Smooth muscle cell (in vitro differentiated cells): ENCODE measurements around the gene SLC41A1. TPM values are rescaled to one million over a fixed set of nuclear protein-coding genes. Genes with fewer than 3 reads are reported as not detected.

Source experiments
- DNase-seq: peaks from one replicate; lab custom pipeline; 2025; ENCODE audit not compliant: unreplicated experiment; lab: John Stamatoyannopoulos, UW
- H2AFZ ChIP-seq: fragments of 200-600 bp; sonication (generic); 2 replicates; pipeline ENCODE4 v1.6.0; 2016; ENCODE audit warnings: antibody characterized with exemption, low read depth, mild to moderate bottlenecking
- H3F3A ChIP-seq: fragments of 200-600 bp; sonication (generic); 2 replicates; pipeline ENCODE4 v1.6.0; 2017; ENCODE audit warnings: antibody characterized with exemption, low read depth
- H3K27ac ChIP-seq: fragments of 200-600 bp; sonication (generic); 2 replicates; pipeline ENCODE4 v1.5.1; 2016; ENCODE audit warnings: low read depth, mild to moderate bottlenecking
- H3K27me3 ChIP-seq: fragments of 200-600 bp; sonication (generic); 2 replicates; pipeline ENCODE4 v1.6.1; 2016; ENCODE audit warnings: low read depth, mild to moderate bottlenecking
- H3K36me3 ChIP-seq: fragments of 200-600 bp; sonication (generic); 2 replicates; pipeline ENCODE4 v1.5.1; 2016; ENCODE audit warnings: low read depth
- H3K4me1 ChIP-seq: fragments of 200-600 bp; sonication (generic); 2 replicates; pipeline ENCODE4 v1.5.1; 2016; ENCODE audit warnings: low read depth
- H3K4me2 ChIP-seq: fragments of 200-600 bp; sonication (generic); 2 replicates; pipeline ENCODE4 v1.6.0; 2016; ENCODE audit warnings: mild to moderate bottlenecking
- H3K4me3 ChIP-seq: fragments of 200-600 bp; sonication (generic); 2 replicates; pipeline ENCODE4 v1.5.1; 2016; ENCODE audit warnings: mild to moderate bottlenecking
- H3K79me2 ChIP-seq: fragments of 200-600 bp; sonication (generic); 2 replicates; pipeline ENCODE4 v1.6.0; 2016; ENCODE audit warnings: low read depth, mild to moderate bottlenecking
- H3K9ac ChIP-seq: fragments of 200-600 bp; sonication (generic); 2 replicates; pipeline ENCODE4 v1.6.0; 2016; ENCODE audit warnings: low read depth
- H3K9me3 ChIP-seq: fragments of 200-600 bp; sonication (generic); replicated peaks from 2 replicates; pipeline ENCODE4 v1.5.1; 2016; ENCODE audit warnings: low read depth
- H4K20me1 ChIP-seq: fragments of 200-600 bp; sonication (generic); 2 replicates; pipeline ENCODE4 v1.6.0; 2016; ENCODE audit warnings: low read depth
- CTCF ChIP-seq: fragments of 200-600 bp; sonication (generic); IDR thresholded peaks from 2 replicates; pipeline ENCODE4 v1.5.1; 2017; ENCODE audit warnings: borderline replicate concordance, mild to moderate bottlenecking, antibody characterized with exemption; ENCODE audit not compliant: insufficient read depth, poor library complexity, severe bottlenecking
- WGBS: methylation state at CpG from one replicate; pipeline ENCODE4 v1.1.7; 2016; ENCODE audit warnings: low lambda C conversion rate; 5-methylcytosine and 5-hydroxymethylcytosine counted together
- polyA plus RNA-seq: library from polyadenylated mRNA; unstranded; fragments of >200 nt; fragmentation: Nextera tagmentation; extraction: Ambion mirVana; gene quantifications from 2 replicates; pipeline ENCODE4 v1.2.1, GENCODE V29; 2016
- total RNA-seq: library from RNA; depleted of rRNA; stranded (reverse); fragments of >200 nt; gene quantifications from 2 replicates; pipeline ENCODE4 v1.2.3, GENCODE V29; 2014

The SLC41A1 gene
- total and polyA plus RNA-seq, 2 experiments from 2014 or later, result 22.3 to 23.2 TPM

DNA sequence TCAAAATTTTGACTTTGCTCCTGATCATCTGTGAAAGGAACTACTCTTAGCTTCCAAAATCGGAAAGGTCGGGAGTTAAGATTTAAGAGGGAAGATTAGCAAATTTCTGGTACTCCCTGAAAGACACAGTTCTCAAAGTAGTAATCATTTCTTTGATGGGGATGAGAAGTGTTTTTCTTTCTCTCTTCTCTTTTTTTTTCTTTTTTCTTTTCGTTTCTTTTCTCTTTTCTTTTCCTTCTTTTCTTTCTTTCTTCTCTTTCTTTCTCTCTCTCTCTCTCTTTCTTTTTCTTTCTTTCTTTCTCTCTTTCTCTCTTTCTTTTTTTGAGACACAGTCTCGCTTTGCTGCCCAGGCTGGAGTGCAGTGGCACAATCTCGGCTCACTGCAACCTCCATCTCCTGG is 32.7 kb downstream of the SLC41A1 start:
- H3K27ac ChIP-seq, result no peak overlapping the region
- H2AFZ ChIP-seq, result no peak overlapping the region
- no peaks in the 10 kb centered on the region for H3K27me3 ChIP-seq
- no peak for DNase-seq
- no peaks in the 10 kb centered on the region for H3K9me3 ChIP-seq
- H3K4me2 ChIP-seq, result no peak overlapping the region
- H3K79me2 ChIP-seq, result no peaks in the 10 kb centered on the region
- WGBS, result 86% methylated on average over 5 of the region's 5 CpGs
- H4K20me1 ChIP-seq, result no peaks in the 10 kb centered on the region
- no peak overlapping the region for H3K9ac ChIP-seq
- no peak overlapping the region for H3K4me3 ChIP-seq
- H3K36me3 ChIP-seq, result no peaks in the 10 kb centered on the region
- TF ChIP-seq CTCF, result no peak
- peaks cover 3% of the 10 kb centered on the region for H3K4me1 ChIP-seq
- H3F3A ChIP-seq, result no peaks in the 10 kb centered on the region

GRCh38 chr1:205777994-205778393 is 35.0 kb downstream of the SLC41A1 start:
- Histone ChIP-seq H3K4me1 (peaks cover 9% of the 10 kb centered on the region), H3K4me2 (no peak overlapping the region), H3K27me3 (peaks cover 20% of the 10 kb centered on the region), H3K9ac (no peak overlapping the region), H2AFZ (no peak overlapping the region), H4K20me1 (no peaks in the 10 kb centered on the region), H3K4me3 (no peak overlapping the region), H3K27ac (no peak overlapping the region), H3K79me2 (no peaks in the 10 kb centered on the region), H3F3A (no peaks in the 10 kb centered on the region), H3K9me3 (no peaks in the 10 kb centered on the region), H3K36me3 (no peaks in the 10 kb centered on the region)
- DNase-seq, result no peak
- WGBS, result 100% methylated on average over 2 of the region's 2 CpGs
- no peak for TF ChIP-seq CTCF

DNA sequence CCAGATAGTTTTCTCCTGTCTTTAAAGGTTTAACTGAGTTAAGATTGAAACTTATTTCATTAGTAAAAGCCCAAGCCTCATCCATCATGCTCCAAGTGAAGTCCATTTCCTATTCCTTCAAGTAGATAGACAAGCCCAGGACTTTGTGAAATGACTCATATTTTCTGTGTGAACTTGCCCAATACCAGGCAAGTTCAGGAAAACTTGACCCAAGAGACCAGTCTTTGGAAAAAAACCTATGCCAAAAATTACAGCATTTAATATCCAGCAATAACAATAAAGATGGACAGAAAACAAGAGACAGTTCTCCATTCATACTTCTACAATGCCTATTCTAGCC is 37.3 kb downstream of the SLC41A1 start:
- peak overlapping the region; percentile 96 for H3K4me2 ChIP-seq
- no peak for TF ChIP-seq CTCF
- peak overlapping the region; percentile 96 for H2AFZ ChIP-seq
- no peaks in the 10 kb centered on the region for H3F3A ChIP-seq
- H3K9me3 ChIP-seq, result no peaks in the 10 kb centered on the region
- H3K27ac ChIP-seq, result no peak overlapping the region
- no peaks in the 10 kb centered on the region for H4K20me1 ChIP-seq
- peaks cover 9% of the 10 kb centered on the region for H3K4me1 ChIP-seq
- H3K4me3 ChIP-seq, result peak overlapping the region; percentile 84
- H3K9ac ChIP-seq, result no peak overlapping the region
- H3K79me2 ChIP-seq, result no peaks in the 10 kb centered on the region
- H3K27me3 ChIP-seq, result peaks cover 24% of the 10 kb centered on the region
- H3K36me3 ChIP-seq, result no peaks in the 10 kb centered on the region
- no peak for DNase-seq

DNA sequence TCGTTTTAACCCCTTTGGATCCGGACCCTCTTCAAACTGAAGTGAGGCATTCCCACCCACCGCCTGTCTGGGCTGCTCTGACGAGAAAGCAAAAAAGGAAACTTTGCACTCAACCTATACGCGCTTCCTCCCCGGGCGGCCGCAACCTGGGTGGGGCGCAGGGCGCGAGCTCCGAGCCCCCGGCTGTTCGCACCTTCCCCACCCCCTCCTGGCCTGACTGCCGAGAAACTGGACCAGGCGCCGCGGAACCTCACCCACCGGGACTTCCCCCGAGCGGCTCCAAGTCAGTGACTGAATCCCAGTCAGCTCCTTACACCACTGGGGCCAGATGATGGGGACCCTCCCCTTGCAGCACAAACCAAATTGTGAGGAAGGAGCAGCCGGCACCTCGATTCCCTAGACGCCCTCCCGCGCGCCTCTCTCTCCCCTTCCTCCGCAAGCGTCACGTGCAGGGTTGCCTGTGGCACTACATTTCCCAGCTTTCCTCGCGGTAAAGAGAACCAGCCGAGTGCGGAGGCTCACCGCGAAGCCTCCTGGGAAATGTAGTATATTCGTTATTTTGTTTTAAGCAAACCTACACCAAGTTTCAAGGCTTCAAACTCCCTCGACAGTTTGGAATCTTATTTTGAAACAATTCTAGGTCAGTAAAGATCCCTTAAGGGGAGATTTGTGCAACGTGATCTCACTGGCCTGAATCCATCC is 37.8 kb downstream of the SLC41A1 start, which contains the start of gene RAB29:
Gene RAB29, minus strand, starts transcription at position 468 of the 702 bp plus-strand sequence. CDS start 526 bp downstream, outside the sequence.
- DNase-seq, result peak; percentile 12
- no peak within 1 kb of the TSS for H3K27ac ChIP-seq
- H3K27me3 ChIP-seq, result peaks cover 24% of the 10 kb centered on the region
- H3K9me3 ChIP-seq, result no peaks in the 10 kb centered on the region
- H3F3A ChIP-seq, result no peaks in the 10 kb centered on the region
- peak within 1 kb of the TSS; percentile 55 for H3K9ac ChIP-seq
- whole genome bisulfite sequencing, result under 1% methylated on average over 40 of the region's 40 CpGs
- peak within 1 kb of the TSS; percentile 84 for H3K4me3 ChIP-seq
- H4K20me1 ChIP-seq, result no peaks in the 10 kb centered on the region
- peaks cover 9% of the 10 kb centered on the region for H3K4me1 ChIP-seq
- no peaks in the 10 kb centered on the region for H3K79me2 ChIP-seq
- no peak for TF ChIP-seq CTCF
- H3K4me2 ChIP-seq, result peak within 1 kb of the TSS; percentile 96
- H3K36me3 ChIP-seq, result no peaks in the 10 kb centered on the region
- H2AFZ ChIP-seq, result peak within 1 kb of the TSS; percentile 96
